ENCODE results near the gene ZC2HC1C. TPM values are rescaled to one million over a fixed set of nuclear protein-coding genes. Genes with fewer than 3 reads are reported as not detected.
A peak's percentile ranks its signal among the peaks of the same experiment; 100 is the strongest.

Gene ZC2HC1C
- total and polyA plus RNA-seq, 2 experiments from 2014 or later: 0.90 to 2.8 TPM

- no peaks in the 10 kb centered on the region; the same call in 1 of the 3 replicates for H3K9me3 Mint-ChIP-seq
- TF ChIP-seq ETS1 (IDR thresholded peaks at IDR 0.05) (no peak), CTCF (conservative IDR thresholded peaks at IDR 0.05; ENCODE audit: low read depth in 2 of 2) (no peak), REST (IDR thresholded peaks at IDR 0.05; ENCODE audit: unreplicated experiment) (no peak), ZNF462 (CRISPR knock-in tag; IDR thresholded peaks at IDR 0.05) (no peak), JUNB (IDR thresholded peaks at IDR 0.05; ENCODE audit: unreplicated experiment) (no peak), EZH2phosphoT487 (IDR thresholded peaks at IDR 0.05; ENCODE audit: unreplicated experiment) (no peak), ZNF114 (CRISPR knock-in tag; IDR thresholded peaks at IDR 0.05) (no peak), CREB1 (CRISPR knock-in tag; IDR thresholded peaks at IDR 0.05; ENCODE audit: low read depth) (no peak), NANOG (IDR thresholded peaks at IDR 0.05; ENCODE audit: borderline replicate concordance) (no peak), STAT1 (IDR thresholded peaks at IDR 0.05; ENCODE audit: unreplicated experiment) (no peak), EZH2 (IDR thresholded peaks at IDR 0.05; ENCODE audit: low read depth, unreplicated experiment) (no peak), POLR2AphosphoS5 (IDR thresholded peaks at IDR 0.05; ENCODE audit: low read depth) (no peak), ZNF331 (CRISPR knock-in tag; IDR thresholded peaks at IDR 0.05; ENCODE audit: low read depth) (no peak)
Measured at GRCh38 chr14:75046275-75046674, 23.2 kb upstream of the ZC2HC1C start.

More at GRCh38 chr14:75046275-75046674, 23.2 kb upstream of the ZC2HC1C start:
- no peak overlapping the region for H3K27ac ChIP-seq (ENCODE audit: low read depth)
- Mint-ChIP-seq H3K4me3 (no peak overlapping the region), H3K27me3 (ENCODE audit: insufficient read depth, low read depth, poor library complexity) (peaks cover 1% of the 10 kb centered on the region), H3K4me1 (no peaks in the 10 kb centered on the region; the same call in 2 of the 3 replicates), H3K27ac (no peak overlapping the region), H3K36me3 (ENCODE audit: low read depth) (no peaks in the 10 kb centered on the region)
- H3F3A ChIP-seq (replicated peaks; ENCODE audit: low read depth): no peaks in the 10 kb centered on the region
- no peaks in the 10 kb centered on the region for H3K27me3 ChIP-seq (ENCODE audit: insufficient read depth)
- no peak overlapping the region for H2AFZ ChIP-seq
- no peaks in the 10 kb centered on the region for H3K4me1 ChIP-seq (ENCODE audit: insufficient read depth)
- H3K79me2 ChIP-seq (replicated peaks; ENCODE audit: insufficient read depth): 0 out of 2 replicates have a peak, but pooled peaks cover 6% of the 10 kb centered on the region
- H3K4me2 ChIP-seq: no peak overlapping the region
- DNase-seq (ENCODE audit: low spot score) (peak; percentile 20), ATAC-seq (no peak)
- H3K9me2 ChIP-seq (ENCODE audit: insufficient read depth): no peaks in the 10 kb centered on the region
- no peaks in the 10 kb centered on the region for H3K36me3 ChIP-seq (ENCODE audit: insufficient read depth)
- 0 out of 2 replicates have a peak, but pooled peaks cover 6% of the 10 kb centered on the region for H4K20me1 ChIP-seq (replicated peaks; ENCODE audit: insufficient read depth)
- H3K4me3 ChIP-seq: no peak overlapping the region
